Measurements from ENCODE around the gene MYO18B. TPM values are rescaled to one million over a fixed set of nuclear protein-coding genes. Genes with fewer than 3 reads are reported as not detected.

MYO18B gene
- total RNA-seq, 2 experiments from 2014 or later: 0.11 to 0.22 TPM

DNA sequence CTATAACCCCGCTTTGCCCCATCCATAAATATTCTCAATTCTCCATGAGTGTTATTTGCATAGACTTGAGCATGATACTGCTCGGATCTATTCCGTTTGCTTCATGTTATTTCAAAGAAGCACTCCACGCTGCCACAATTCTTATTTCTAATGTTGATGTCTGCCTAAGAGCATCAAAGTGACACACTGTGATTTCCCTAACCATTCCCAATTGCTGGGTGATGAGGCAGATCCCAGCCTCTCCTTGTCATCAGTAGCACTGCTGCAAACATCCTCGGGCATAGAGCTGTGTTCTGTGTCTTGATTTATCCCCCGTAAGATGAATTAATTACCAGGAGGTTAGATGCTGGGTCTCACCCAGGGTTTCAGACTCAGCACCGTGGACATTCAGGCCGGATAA is 249.0 kb downstream of the MYO18B start:
- intact Hi-C loops (cut with DNase I, micrococcal nuclease): no loop called here
- H3K4me1 ChIP-seq (ENCODE audit: insufficient read depth, low read length): no peaks in the 10 kb centered on the region
- ChIA-PET CTCF (no interaction called here), POLR2A (no interaction called here)
- DNase-seq (no peak), ATAC-seq (ENCODE audit: poor library complexity) (no peak)
- H3K36me3 ChIP-seq (ENCODE audit: insufficient read depth, low read length): no peaks in the 10 kb centered on the region
- Mint-ChIP-seq H3K4me1 (ENCODE audit: low read depth) (no peaks in the 10 kb centered on the region), H3K4me3 (no peak overlapping the region), H3K27ac (no peak overlapping the region), H3K9me3 (no peaks in the 10 kb centered on the region), H3K36me3 (ENCODE audit: low read depth) (no peaks in the 10 kb centered on the region), H3K27me3 (peaks cover 20% of the 10 kb centered on the region)
- no peak for TF ChIP-seq CTCF (IDR thresholded peaks at IDR 0.05)
- no peak overlapping the region for H3K27ac ChIP-seq (ENCODE audit: low read depth in 1 of 2, low read length in 2 of 2)
- no peak overlapping the region for H3K4me3 ChIP-seq (ENCODE audit: low read length)
- H3K27me3 ChIP-seq (ENCODE audit: control insufficient read depth in 1 of 2, insufficient read depth in 2 of 2, low read length in 2 of 2): peaks cover 3% of the 10 kb centered on the region in 2 experiments
- H3K9me3 ChIP-seq (ENCODE audit: control insufficient read depth in 1 of 2, insufficient read depth in 1 of 2, low read length in 2 of 2): peaks cover 0 to 4% of the 10 kb centered on the region in 2 experiments

DNA sequence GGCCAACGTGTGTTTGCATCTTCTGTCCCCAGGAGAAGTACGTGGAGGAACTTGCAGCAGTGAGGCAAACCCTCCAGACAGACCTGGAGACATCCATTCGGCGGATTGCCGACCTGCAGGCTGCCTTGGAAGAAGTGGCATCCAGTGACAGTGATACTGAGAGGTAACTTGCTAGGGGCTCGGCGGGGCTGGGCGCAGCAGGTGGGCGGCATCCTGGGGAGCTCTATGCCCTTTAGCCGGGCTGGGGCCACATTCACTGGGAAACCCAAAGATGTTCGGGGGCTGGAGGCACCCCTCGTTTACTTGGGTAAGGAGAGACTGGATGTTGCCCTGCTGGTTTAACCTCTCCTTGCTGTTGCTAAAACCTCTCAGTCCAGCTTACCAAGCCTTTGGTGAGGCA is 250.3 kb downstream of the MYO18B start:
- Histone ChIP-seq H3K4me1 (ENCODE audit: insufficient read depth, low read length) (no peaks in the 10 kb centered on the region), H3K36me3 (ENCODE audit: insufficient read depth, low read length) (no peaks in the 10 kb centered on the region), H3K4me3 (ENCODE audit: low read length) (no peak overlapping the region), H3K27ac (ENCODE audit: low read depth in 1 of 2, low read length in 2 of 2) (no peak overlapping the region), H3K27me3 (ENCODE audit: control insufficient read depth in 1 of 2, insufficient read depth in 2 of 2, low read length in 2 of 2) (peaks cover 3% of the 10 kb centered on the region in 2 experiments), H3K9me3 (ENCODE audit: control insufficient read depth in 1 of 2, insufficient read depth in 1 of 2, low read length in 2 of 2) (peaks cover 0 to 4% of the 10 kb centered on the region in 2 experiments)
- no peak for TF ChIP-seq CTCF (IDR thresholded peaks at IDR 0.05)
- Mint-ChIP-seq H3K27me3 (peaks cover 23% of the 10 kb centered on the region), H3K9me3 (no peaks in the 10 kb centered on the region), H3K36me3 (ENCODE audit: low read depth) (no peaks in the 10 kb centered on the region), H3K4me3 (no peak overlapping the region), H3K27ac (no peak overlapping the region), H3K4me1 (ENCODE audit: low read depth) (no peaks in the 10 kb centered on the region)
- intact Hi-C loops (cut with DNase I, micrococcal nuclease): no loop called here
- ATAC-seq (ENCODE audit: poor library complexity) (no peak), DNase-seq (no peak)
- POLR2A ChIA-PET: no interaction called here
- CTCF ChIA-PET: no interaction called here

GRCh38 chr22:25996669-25997068 is 254.7 kb downstream of the MYO18B start:
- Histone ChIP-seq H3K9me3 (ENCODE audit: control insufficient read depth in 1 of 2, insufficient read depth in 1 of 2, low read length in 2 of 2) (no peaks in the 10 kb centered on the region), H3K27me3 (ENCODE audit: control insufficient read depth in 1 of 2, insufficient read depth in 2 of 2, low read length in 2 of 2) (no peaks in the 10 kb centered on the region), H3K4me1 (ENCODE audit: insufficient read depth, low read length) (no peaks in the 10 kb centered on the region), H3K27ac (ENCODE audit: low read depth in 1 of 2, low read length in 2 of 2) (no peak overlapping the region), H3K4me3 (ENCODE audit: low read length) (no peak overlapping the region), H3K36me3 (ENCODE audit: insufficient read depth, low read length) (no peaks in the 10 kb centered on the region)
- intact Hi-C loops (cut with DNase I, micrococcal nuclease): no loop called here
- no peak for ATAC-seq (ENCODE audit: poor library complexity)
- POLR2A ChIA-PET: no interaction called here
- CTCF ChIA-PET: no interaction called here
- no peaks in the 10 kb centered on the region for H3K36me3 Mint-ChIP-seq (ENCODE audit: low read depth)
- H3K27ac Mint-ChIP-seq: no peak overlapping the region
- H3K9me3 Mint-ChIP-seq: no peaks in the 10 kb centered on the region
- no peaks in the 10 kb centered on the region for H3K4me1 Mint-ChIP-seq (ENCODE audit: low read depth)
- no peak overlapping the region for H3K4me3 Mint-ChIP-seq
- DNase-seq: no peak
- peaks cover 13% of the 10 kb centered on the region for H3K27me3 Mint-ChIP-seq
- no peak for TF ChIP-seq CTCF (IDR thresholded peaks at IDR 0.05)

Data from CD4-positive, alpha-beta T cell (primary cell).